ENCODE data around the gene RASGRF1. TPM values are rescaled to one million over a fixed set of nuclear protein-coding genes. Genes with fewer than 3 reads are reported as not detected.

Gene RASGRF1
- total RNA-seq, 3 donors from 2014 or later, result 0.22 to 0.35 TPM; not detected in 1

- ATAC-seq (no peak), DNase-seq (no peak)
- H3K9me3 ChIP-seq, result no peaks in the 10 kb centered on the region
- TF ChIP-seq, protein P1, sequence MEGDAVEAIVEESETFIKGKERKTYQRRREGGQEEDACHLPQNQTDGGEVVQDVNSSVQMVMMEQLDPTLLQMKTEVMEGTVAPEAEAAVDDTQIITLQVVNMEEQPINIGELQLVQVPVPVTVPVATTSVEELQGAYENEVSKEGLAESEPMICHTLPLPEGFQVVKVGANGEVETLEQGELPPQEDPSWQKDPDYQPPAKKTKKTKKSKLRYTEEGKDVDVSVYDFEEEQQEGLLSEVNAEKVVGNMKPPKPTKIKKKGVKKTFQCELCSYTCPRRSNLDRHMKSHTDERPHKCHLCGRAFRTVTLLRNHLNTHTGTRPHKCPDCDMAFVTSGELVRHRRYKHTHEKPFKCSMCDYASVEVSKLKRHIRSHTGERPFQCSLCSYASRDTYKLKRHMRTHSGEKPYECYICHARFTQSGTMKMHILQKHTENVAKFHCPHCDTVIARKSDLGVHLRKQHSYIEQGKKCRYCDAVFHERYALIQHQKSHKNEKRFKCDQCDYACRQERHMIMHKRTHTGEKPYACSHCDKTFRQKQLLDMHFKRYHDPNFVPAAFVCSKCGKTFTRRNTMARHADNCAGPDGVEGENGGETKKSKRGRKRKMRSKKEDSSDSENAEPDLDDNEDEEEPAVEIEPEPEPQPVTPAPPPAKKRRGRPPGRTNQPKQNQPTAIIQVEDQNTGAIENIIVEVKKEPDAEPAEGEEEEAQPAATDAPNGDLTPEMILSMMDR (IDR thresholded peaks at IDR 0.05), result no peak
- H3K36me3 ChIP-seq (ENCODE audit: low read depth), result no peaks in the 10 kb centered on the region
- no peak overlapping the region for H3K4me3 ChIP-seq
- intact Hi-C loops (cut with DNase I, micrococcal nuclease), result no loop called here
- no peaks in the 10 kb centered on the region for H3K4me1 ChIP-seq (ENCODE audit: low read depth)
Measured at GRCh38 chr15:79073336-79073735, 17.2 kb downstream of the RASGRF1 start.

- DNase-seq (no peak), ATAC-seq (peak; percentile 25)
- no peaks in the 10 kb centered on the region for H3K4me1 ChIP-seq (ENCODE audit: low read depth)
- intact Hi-C loops (cut with DNase I, micrococcal nuclease), result no loop called here
- TF ChIP-seq, protein P1 (IDR thresholded peaks at IDR 0.05), result no peak
- no peaks in the 10 kb centered on the region for H3K36me3 ChIP-seq (ENCODE audit: low read depth)
- no peaks in the 10 kb centered on the region for H3K9me3 ChIP-seq
- no peak overlapping the region for H3K4me3 ChIP-seq
Measured at GRCh38 chr15:79071901-79072300, 18.7 kb downstream of the RASGRF1 start.

DNA sequence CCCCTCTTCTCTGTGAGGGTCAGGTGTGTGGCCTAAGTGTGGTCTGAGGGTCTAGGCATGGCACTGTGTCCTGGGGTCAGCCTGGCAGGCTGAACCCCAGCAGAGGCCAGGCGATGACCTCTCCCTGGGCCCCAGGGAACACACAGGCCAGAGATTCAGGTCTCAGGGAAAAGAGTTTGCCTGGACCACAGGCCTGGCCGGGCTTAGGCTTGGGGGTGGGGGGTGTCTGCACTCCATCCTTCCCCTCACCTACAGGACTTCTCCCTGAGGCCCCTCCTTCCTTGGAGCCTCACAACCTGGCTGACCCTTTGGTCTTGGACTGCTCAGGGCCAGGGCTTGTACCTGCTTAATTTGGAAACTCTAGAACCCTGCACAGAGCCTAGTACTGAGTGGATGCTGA is 21.8 kb downstream of the RASGRF1 start:
- no peak for ATAC-seq
- intact Hi-C loops (cut with DNase I, micrococcal nuclease), result no loop called here
- Histone ChIP-seq H3K9me3 (no peaks in the 10 kb centered on the region), H3K36me3 (ENCODE audit: low read depth) (no peaks in the 10 kb centered on the region), H3K4me3 (no peak overlapping the region), H3K4me1 (ENCODE audit: low read depth) (no peaks in the 10 kb centered on the region)
- no peak for DNase-seq
- TF ChIP-seq, protein P1 (IDR thresholded peaks at IDR 0.05), result no peak

GRCh38 chr15:79067969-79068368 is 22.6 kb downstream of the RASGRF1 start:
- Histone ChIP-seq H3K36me3 (ENCODE audit: low read depth) (no peaks in the 10 kb centered on the region), H3K9me3 (no peaks in the 10 kb centered on the region), H3K4me3 (no peak overlapping the region), H3K4me1 (ENCODE audit: low read depth) (no peaks in the 10 kb centered on the region)
- intact Hi-C loops (cut with DNase I, micrococcal nuclease), result no loop called here
- TF ChIP-seq, protein P1 (IDR thresholded peaks at IDR 0.05), result no peak
- DNase-seq, result no peak
- no peak for ATAC-seq

- ATAC-seq (peak; percentile 53), DNase-seq (peak in 1 of 3 donors; percentile 5)
- no peaks in the 10 kb centered on the region for H3K36me3 ChIP-seq (ENCODE audit: low read depth)
- TF ChIP-seq, protein P1 (IDR thresholded peaks at IDR 0.05), result no peak
- intact Hi-C loops (cut with DNase I, micrococcal nuclease), result no loop called here
- H3K4me3 ChIP-seq, result no peak overlapping the region
- no peaks in the 10 kb centered on the region for H3K9me3 ChIP-seq
- H3K4me1 ChIP-seq (ENCODE audit: low read depth), result no peaks in the 10 kb centered on the region
Measured at GRCh38 chr15:79067072-79067833, 23.3 kb downstream of the RASGRF1 start.
